D721Med (cell line): Measurements from ENCODE around the gene OR52E8.

Source experiments
- DNase-seq: peaks from one replicate; pipeline ENCODE4 v3.0.0; 2011; ENCODE audit warnings: low spot score; ENCODE audit not compliant: insufficient read length
- FAIRE-seq: peaks from 2 replicates; lab custom pipeline; 2011; peaks lifted over from hg19 to GRCh38; lab: Jason Lieb, UNC
- TF ChIP-seq, protein P1 (sequence below): IDR thresholded peaks from 2 replicates; pipeline ENCODE4 v1.5.1; 2012; ENCODE audit warnings: mild to moderate bottlenecking, control low read depth; ENCODE audit not compliant: insufficient read depth; ENCODE audit errors: missing control alignments

Gene OR52E8

GRCh38 chr11:5808500-5809121, 48.9 kb downstream of the OR52E8 start, which contains the start of gene OR52N2:
TSS of gene OR52N2 (plus strand) at chr11:5808924. CDS start at chr11:5820336, 11,412 bp downstream.
- no peak for FAIRE-seq
- TF ChIP-seq, protein P1, sequence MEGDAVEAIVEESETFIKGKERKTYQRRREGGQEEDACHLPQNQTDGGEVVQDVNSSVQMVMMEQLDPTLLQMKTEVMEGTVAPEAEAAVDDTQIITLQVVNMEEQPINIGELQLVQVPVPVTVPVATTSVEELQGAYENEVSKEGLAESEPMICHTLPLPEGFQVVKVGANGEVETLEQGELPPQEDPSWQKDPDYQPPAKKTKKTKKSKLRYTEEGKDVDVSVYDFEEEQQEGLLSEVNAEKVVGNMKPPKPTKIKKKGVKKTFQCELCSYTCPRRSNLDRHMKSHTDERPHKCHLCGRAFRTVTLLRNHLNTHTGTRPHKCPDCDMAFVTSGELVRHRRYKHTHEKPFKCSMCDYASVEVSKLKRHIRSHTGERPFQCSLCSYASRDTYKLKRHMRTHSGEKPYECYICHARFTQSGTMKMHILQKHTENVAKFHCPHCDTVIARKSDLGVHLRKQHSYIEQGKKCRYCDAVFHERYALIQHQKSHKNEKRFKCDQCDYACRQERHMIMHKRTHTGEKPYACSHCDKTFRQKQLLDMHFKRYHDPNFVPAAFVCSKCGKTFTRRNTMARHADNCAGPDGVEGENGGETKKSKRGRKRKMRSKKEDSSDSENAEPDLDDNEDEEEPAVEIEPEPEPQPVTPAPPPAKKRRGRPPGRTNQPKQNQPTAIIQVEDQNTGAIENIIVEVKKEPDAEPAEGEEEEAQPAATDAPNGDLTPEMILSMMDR: peak; percentile 72

GRCh38 chr11:5807580-5807979, 49.9 kb downstream of the OR52E8 start:
- FAIRE-seq (no peak), DNase-seq (no peak)

More at GRCh38 chr11:5808500-5809121, 48.9 kb downstream of the OR52E8 start, which contains the start of gene OR52N2:
- no peak for DNase-seq

More at GRCh38 chr11:5807580-5807979, 49.9 kb downstream of the OR52E8 start:
- TF ChIP-seq, protein P1: no peak
